ENCODE measurements around the gene FLRT3.

FLRT3 gene

DNA sequence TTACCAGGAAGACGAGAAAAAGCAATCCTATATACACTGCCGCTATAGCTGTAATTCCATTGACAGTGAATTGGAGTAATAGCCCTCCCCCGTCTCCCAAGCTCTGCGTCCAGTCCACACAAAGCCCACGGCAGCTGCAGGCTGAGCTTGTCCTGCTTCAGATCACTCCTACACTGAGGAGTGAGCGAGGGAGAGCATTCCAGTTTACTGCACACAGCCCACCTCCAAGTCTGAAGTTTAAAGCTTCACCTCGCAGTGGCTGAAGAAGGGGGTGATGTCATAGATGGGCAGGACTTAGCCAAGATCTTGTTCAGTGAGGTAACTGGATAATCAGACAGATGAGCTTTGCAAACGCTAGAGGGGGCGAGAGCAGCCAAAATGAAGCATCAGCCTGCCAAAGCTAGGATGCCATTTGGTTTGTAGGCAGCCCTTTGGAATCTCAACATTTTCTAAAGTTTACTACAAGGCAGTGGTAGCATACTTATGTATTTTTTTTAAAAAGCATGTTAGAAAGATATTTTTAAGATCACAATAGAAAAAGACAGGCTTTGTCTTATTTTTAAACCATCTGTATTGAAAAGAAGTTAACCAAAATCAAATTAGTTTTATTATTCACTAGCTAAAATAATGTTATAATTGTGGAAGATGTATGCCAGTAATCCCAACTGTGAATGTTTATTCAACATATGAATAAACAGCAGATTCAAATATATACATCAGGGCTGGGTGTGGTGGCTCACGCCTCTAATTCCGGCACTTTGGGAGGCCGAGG is at the start of gene FLRT3:
TSS of gene FLRT3 (minus strand) at position 213 of the 772 bp plus-strand sequence. CDS start 10,106 bp downstream, outside the sequence.
- DNase-seq (ENCODE audit: low read depth), result peak; percentile 94

DNA sequence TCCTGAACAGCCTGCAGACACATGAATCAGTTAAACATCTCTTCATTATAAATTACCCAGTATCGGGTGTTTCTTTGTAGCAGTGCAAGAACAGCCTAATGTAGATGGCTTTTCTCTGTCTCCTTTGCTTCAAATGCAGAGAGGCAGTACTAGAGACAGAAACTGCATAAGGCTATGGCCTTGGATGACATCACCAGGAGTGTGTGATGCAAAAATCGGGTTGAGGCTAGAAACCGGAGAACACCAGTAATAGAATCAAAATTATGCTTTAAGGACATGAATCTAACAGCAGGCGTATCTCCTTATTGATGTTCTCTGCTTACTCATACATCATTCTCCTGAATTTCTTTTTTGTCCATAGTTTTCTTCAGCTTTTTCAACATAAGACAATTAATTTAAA is 49.3 kb upstream of the FLRT3 start:
- DNase-seq (ENCODE audit: low read depth), result no peak

DNA sequence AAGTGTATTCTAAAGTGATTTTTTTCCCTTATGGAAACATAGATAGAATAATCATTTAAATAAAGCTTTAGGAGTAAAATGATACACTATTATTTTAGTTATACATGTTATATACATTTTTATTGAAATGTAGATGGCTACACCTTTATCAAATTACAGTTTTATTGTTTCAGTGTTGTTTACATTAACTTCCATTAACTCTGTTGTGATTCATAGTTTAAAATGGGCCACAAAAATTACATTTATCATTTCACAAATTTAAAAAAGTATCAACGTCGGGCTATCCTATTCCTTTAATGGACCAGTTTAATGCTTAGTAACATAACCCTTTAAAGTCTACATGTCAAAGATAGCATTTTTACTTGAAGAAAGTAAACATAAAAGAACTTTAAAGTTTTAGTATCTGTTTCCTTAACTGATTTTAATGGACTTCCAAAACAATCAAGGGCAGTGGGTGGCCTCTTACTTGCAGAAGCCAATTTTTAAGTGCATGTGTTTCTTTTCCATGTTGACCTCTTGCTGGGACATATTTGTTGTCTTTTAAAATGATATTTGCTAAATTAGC is 47.8 kb upstream of the FLRT3 start:
- DNase-seq (ENCODE audit: low read depth), result no peak

DNA sequence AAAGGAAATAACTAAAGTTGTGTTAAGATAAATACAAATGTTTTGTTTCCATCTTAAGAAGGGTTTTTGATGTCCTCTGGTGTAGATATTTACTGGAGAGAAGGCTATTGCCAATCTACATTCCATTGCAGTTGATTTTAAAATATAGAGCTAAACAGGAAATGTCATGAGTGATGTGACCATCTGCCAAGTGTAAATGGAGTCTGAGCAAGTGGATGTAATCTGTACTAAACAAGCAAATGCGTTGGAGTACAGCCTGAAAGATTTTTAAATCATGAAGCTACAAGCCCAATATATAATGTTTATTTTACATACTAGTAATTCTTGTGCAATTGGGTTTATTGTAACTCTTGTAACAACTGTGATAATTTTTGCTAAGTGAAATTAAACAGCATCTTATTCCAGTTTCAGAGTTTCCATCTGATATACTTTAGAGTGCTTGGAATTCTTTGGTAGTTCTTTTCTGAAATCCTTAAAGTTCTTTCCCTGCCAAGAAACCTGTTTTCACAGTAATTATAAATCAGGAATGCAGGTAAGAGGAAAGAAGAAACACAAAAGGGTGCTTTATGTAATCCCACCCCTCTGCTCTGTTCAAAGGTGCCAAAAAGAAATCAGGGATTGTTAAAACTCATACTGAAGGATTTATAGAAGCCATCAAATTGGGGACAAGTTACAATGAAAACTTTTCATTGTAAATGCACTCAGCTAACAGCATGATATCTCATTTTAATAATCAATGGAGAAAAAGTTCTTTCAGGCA is 47.2 kb upstream of the FLRT3 start:
- peak; percentile 15 for DNase-seq (ENCODE audit: low read depth)

DNA sequence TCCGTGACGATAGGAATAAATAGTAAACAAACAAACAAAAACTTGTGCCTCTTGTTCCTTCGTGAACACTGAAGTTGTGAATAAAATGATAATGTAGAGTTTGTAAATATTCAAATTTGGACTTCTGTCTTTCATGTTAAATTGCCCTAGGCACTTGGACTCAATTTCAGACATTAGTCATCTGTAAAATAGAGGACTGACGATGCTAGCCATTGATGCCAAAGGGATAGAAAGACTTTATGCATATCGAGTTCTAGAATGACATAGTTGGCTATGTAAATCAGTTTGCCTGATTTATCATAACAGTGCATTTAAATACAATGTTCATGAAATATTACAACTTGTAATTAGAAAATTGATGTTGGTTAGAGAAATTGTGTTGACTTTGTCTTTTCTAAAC is 45.9 kb upstream of the FLRT3 start:
- DNase-seq (ENCODE audit: low read depth), result no peak

DNA sequence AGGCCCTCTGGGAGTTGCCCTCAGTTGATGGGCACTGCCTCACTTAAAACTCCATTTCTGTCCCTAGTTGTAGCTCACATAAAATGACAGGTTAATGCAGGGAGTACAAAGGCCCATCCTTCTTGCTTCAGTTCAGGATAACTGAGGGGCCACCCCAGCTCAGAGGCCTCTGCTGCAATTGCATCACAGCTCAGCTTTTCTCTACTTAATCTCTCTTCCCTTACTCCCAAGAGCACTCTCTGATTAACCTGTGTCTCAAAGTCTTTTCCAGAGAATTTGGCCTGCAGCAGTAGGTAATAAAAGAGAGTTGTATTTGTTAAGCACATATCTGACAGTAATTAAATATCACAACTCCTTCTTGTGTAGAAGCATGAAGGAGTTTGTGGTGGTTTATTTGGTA is 40.9 kb upstream of the FLRT3 start:
- no peak for DNase-seq (ENCODE audit: low read depth)

DNA sequence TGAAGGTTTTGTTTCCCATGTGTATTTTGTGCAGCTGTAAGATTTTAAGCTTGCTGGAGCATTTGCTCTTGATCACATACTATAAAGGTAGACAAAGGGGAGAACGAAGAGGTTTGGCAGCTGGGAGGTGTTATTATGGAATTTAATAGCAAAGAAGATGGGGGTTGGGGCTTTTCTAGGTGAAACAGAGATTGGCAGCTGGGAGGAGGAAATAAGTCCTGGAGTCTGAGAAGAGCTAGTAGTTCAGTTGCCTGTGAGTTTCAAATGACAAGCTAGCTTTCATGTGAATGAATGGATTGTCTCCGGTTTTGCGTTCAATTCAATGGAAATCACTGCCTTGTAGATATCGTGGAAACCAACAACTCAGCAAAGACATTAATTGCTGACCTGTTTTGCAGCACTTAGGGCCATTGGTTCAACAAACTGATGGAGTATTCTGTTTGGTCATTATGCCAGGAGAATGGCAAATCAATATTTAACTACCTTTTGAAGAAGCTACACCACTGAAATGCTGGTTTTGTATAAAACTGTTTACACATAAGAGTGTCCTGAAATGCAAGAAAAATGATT is 38.1 kb upstream of the FLRT3 start:
- no peak for DNase-seq (ENCODE audit: low read depth)

DNA sequence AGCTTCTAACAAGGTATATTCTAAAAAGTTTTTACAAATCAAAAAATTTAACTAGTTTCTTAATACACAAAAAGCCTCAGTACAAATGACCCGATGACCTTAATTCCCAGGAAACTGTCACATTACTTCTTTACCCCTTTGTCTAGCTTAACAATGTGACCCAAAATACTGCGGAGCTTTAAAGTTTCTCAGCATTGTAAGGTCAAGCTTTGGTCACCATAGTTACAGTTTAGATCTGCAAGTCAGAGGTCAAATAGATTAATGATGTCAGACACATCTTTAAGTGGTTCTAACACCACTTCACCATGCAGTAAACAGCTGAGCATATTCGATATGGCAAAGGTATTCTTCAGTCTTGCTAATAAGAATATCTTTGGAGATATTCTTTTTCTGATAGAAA is 36.8 kb upstream of the FLRT3 start:
- no peak for DNase-seq (ENCODE audit: low read depth)

DNA sequence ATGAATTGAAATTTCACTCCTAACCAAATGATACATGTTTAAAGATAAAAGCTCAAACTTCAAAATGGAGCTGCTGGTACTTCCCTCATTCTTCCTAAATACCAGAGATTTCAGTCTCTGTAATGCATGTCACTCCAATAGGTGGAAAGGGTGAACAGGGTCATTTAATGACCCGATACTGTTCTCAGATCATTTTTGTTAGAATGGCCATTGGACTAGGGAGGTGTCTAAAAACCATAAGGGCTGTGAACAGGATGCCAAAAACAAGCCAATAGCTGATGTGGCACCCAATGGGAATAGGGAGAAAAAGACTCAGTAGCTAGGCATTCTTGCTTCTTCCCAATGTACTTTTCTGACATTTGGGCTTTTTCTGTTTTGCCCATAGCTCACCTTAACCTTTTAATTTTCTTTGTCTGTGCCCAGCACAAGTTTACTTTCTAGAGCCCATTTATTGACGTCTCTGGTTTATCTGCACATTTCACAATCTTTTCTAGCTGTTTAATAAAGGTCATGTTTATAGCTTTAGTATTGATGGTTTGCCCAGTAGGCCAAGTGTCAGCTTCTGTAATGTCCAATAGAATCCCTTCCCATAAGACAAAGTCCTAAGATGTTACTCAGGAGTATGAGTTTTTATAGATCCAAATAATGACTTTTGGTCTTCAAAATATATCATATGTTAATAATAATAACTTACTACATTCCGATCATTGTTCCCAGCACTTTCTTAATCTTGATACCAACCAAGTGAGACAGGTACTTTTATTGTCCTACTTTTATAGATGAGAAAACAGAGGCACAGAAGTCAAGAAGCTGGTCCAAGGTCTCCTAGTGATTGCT is 24.3 kb upstream of the FLRT3 start:
- DNase-seq (ENCODE audit: low read depth), result no peak

DNA sequence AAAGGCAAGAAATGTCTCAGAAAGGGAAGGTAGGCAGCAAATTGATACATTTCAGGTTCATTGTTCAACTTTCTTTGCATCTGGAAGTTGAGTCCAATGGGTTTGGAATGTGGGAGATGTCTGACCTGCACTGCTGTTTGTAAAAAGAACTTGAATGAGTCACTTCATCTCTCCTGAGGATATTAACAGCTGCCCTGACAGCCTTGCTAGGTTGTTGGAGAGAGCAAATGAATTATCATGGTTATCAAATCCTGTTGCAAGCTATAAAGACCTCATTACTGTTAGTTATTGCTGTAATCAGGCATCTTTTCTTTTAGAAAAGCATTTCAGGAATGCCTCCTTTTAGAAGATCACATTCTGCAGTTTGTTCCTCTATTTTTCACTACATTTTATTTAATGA is 23.0 kb upstream of the FLRT3 start:
- DNase-seq (ENCODE audit: low read depth), result no peak

DNA sequence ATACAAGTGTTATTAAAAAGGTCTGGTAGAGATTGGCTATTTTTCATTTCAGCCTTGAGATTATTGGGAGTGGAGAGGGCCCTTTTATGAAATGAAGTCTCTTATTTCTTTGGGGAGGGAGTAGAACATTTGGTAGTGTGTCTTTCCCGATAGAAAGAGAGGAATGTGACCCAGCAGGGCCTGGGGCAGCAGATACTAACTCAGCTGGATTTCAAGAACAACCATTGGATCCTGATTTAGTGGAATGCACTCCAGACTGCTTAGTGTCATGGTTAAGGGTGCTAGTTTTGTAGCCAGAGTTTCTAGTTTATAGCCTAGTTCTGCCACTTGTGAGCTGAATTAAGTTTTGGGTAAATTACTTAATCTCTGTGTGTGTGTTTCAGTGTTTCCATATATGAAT is 18.4 kb upstream of the FLRT3 start:
- DNase-seq (ENCODE audit: low read depth), result no peak

DNA sequence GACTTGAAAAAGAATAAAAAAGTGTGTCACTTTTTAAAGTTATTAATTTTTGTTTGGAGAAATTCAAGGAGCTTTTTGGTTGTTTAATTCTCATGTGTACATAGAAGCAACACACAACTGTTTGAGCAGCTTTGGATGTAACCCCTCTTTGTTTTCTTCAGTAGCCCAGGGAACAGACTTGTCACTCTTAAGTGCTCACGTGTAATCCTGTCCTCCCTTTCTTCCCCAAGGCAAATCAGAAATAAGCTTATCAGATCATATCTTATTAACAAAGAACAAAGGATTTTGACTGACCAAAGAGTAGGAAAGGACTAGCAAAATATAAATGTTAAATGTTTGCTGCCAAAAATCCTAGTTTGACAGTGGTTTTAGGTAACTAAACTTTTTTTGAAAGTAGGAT is 7.3 kb upstream of the FLRT3 start:
- no peak for DNase-seq (ENCODE audit: low read depth)

DNA sequence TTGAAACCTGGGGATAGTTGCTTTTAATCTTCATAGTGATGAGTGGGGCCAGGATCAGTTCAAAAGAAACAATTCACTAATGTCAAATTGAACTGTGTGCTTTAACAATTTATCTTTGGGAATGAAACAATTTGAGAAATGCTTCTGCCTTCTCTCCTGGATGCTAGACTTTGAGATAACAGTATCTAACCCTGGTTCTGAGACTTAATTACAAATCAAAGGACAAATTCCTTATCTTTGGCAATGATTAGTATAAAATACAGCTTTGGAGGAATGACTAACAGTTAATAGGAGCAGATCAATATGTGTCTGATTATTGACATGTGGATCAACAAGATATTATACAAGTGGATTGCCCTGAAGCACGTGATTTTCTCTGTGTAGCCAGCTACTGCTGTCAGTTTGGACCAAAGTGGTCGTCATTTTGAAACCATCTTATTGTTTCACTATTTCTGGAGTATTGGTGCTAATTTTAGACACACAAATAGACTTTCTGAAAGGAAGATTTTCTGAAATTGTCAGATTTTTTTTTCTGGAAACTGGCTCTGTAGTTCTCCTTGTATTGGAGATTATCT is 6.2 kb upstream of the FLRT3 start:
- no peak for DNase-seq (ENCODE audit: low read depth)

DNA sequence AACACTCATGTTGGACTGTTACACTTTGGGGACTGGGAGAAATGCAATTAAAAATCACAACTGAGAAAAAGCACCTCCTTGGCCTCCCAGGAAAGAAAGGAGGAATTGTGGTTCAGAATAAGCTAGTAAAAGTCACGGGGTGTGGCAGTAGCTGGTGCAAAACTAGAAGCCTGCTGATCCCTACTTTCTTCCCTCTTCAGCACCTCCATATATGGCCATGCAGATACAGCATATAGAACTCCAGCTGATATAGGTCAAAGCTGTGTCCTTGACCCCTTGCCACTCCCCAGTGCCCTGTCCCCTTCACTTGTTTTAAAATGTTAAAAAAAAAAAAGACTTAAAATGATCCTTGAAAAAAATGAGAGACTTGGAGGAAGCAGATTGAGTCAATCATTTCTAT is 5.5 kb upstream of the FLRT3 start:
- DNase-seq (ENCODE audit: low read depth), result no peak

DNA sequence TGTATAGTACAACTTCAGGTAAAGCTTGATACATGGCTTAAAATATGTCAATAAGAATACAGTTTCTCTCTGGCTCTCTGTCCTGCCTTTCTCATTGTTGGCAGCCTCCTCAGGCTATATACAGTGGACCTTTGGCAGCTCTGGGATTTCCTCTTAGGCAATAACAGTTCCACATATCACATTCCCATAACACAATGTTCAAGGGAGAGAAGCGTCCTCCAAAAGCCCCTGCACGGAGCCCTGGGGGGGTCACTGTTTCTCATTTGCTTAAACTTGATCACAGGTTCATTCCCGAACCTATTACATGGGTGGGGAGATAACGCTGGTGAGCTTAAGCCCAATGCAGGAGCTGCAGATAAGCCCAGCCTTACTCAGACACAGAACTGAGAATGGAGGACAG is 4.4 kb upstream of the FLRT3 start:
- peak; percentile 12 for DNase-seq (ENCODE audit: low read depth)

DNA sequence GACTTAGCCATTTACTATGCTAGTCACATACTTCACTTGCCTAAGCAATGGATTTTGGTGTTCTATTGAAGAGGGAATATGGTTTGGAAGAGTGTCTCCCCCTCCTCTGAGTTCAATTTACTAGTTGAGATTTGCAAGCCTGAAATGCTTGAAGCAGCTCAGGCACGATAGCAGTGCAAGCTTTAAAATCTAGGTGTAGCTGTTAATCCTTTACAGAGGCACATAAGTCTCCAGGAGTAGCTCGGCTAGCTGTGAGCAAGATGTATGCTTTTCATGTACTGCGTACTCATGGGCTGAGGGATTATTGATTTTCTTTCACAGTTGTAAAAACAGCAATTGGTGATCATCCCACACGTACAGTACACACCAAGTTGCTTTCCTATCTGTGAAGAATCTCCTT is 726 bp downstream of the FLRT3 start:
- no peak for DNase-seq (ENCODE audit: low read depth)

DNA sequence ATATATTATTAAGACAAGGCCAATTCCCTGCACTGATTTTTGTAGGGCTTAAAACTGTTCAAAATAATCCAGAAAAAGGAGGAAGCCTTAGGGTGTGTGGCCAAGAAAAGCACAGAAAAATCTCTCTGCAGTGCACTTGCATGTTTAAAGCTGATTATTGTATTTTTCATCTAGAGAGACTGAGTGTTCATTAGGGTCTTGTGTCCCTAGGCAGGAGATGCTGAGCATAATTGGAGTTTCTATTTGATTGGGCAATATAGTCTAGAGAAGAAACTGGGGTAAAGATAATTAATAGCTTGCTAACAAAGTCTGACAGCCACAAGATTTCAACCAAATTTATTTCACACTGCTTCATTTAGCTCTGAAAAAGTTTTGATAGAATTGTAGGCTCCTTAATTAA is 2.4 kb downstream of the FLRT3 start:
- no peak for DNase-seq (ENCODE audit: low read depth)

DNA sequence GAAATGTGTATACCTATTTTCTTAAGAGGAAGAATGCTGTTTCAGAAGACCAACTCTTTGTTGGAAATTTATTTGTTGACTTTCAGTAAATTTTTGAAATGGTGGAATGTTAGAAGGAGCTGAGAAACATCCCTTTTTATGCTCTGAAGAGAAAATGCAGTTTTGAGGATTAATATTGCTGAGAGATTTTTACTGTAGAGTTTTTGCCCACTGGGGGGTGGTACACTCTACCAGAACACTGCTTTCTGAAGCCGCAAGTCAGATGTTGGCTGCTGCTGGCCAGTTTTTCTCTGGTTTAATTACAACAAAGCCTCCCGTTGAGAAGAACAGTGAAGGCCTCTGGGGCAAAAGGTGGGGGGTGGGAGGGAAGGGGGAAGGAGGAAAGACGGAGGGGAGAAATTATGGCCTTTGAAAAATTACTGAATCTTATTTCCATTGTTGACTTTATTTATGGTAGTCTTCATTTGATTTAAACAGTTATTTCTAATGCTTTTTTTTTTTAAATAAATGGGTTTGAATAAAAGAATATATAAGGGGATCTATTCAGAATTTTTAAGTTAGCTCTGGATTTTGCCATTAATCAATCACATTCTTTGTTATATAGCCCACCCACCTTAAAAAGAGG is 3.0 kb downstream of the FLRT3 start:
- peak; percentile 26 for DNase-seq (ENCODE audit: low read depth)

DNA sequence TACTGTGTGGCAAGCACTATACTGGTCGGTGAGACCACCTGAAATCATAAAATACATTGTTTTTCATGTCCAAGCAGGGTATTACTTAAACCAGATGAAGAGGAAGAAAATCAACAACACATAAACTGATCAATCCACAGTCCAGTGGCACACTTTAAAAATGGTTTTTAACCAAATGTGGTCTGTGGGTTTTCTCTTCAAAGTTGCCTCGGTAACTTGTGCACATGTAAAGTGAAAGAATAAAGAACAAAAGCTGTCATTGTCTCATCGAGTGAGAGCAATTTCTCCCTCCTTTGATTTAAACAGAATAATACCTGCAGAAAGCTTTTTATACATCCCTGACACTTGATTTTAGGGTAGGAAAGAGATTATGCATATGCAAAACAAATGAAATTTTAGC is 3.7 kb downstream of the FLRT3 start:
- DNase-seq (ENCODE audit: low read depth), result no peak

DNA sequence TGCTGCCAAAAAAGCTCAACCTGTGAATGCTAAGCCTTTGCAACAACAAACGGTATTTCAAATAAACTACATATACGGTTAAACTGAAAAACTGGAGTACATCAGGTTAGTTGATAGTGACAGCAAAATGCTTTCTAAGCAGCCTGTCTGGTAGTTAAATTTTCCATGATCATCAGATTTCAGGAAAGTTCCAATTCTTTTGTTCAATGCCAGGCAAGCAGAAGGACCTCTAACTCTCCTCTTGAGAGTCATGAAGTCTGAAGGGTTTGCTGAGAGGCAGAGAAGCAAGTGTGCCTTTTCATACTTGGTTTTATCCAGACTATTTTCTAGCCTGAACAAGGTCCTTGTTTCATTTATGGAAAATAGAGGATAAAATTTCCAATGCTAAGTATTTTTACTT is 4.5 kb downstream of the FLRT3 start:
- DNase-seq (ENCODE audit: low read depth), result no peak

DNA sequence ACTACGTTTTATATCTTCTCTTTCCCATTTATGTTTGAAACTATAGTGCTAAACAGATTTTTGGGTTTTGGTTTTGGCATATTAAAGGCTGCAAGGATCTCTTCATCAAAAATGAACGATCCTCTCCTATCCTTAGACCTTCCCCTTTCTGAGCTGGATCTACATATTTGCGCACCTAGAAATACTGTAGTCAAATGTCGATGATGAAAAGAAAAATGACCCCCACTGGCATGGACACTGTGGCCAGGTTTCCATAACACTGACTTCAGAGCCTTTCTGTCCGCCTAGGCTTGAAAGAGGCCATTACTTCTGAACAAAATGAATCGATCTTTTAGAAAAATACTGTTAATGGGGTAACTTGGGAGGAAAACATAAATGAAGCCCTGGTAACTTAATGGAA is 5.8 kb downstream of the FLRT3 start:
- no peak for DNase-seq (ENCODE audit: low read depth)
